HG02678 (cell line): ENCODE data around the gene HOXC9.

Experiments used
- ATAC-seq: cut with Tn5 transposase; IDR thresholded peaks from one replicate; pipeline ENCODE4 v1.9.1; 2021; ENCODE audit warnings: mild to moderate bottlenecking, moderate library complexity; ENCODE audit not compliant: unreplicated experiment

The HOXC9 gene

DNA sequence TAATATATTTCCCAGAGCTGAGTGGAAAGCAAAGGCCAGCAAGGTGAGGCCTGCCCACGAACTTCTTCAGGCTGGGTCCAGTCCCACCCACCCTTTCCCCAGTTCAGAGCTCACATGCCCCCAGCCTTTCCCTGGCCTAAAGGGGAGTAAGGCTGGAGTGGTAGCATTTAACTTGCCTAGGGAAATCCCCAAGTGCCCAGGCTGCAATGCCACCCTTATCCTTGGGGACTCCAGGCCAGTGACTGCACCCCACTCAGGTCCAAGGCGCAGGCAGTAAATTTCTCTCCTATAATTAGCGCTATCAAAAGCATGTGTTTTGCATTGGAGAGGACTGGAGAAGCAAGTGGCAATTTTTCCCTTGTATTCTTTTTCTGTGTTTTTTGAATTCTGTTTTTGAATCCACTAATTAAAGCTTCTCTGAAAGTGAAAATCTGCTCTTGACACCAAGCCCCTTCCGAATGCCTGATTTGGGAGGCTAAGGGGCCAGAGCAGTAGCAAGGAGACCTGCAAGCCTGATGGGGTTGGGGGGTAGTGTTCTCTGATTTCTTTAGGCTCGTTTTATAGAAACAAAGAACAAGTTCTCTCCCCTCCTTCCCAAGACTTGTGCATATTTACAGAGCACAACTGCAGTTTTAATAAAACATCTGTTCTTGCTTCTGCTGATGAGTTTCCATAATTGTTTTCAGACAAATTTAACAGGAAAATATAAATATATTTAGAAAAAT, 24.8 kb downstream of the HOXC9 start:
- ATAC-seq: no peak

DNA sequence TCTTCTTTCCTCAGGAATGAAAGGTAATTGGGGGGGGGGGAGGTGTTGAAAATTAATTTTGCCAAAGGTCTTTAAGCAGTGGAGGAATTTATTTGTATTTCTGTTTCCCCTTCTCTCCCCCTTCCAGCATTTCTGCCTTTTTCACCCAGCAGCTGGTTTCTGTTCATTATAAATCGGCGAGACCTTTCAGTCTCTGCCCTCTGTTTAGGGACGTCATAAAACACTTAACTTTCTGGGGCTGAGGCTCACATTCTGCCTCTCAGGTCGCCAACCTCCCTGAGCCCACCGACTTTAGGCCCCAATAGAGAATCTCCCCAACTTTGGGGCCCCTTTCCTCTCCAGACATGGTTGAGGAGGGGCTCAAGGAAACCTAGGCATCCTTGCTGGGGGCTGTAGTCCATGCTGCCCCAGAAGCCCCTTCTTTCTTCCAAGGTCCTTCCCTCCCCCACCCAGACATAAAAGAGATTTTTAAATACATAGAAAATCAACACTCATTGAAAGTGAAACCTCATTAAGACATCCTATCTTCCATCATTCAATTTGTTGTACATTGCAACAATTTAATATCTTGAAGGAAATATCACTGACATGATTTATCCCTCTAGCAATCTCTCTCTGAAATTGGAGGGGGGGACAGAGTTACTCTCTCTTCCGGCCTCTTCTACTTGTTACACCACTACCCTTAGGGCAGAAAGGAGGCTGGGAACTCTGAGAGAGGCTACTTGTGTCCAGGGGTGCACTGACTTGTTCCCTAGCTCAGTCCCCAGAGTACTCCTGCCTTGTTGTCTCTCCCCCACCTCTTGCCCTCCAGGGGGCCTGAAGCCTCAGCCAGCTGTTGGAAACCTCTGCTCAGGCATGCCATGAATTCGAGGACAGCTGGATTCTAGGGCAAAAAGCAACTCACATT, 25.8 kb downstream of the HOXC9 start:
- no peak for ATAC-seq

GRCh38 chr12:54026640-54027441, 26.9 kb downstream of the HOXC9 start:
- ATAC-seq: no peak

- no peak for ATAC-seq
Observed at GRCh38 chr12:54027442-54027786, 27.5 kb downstream of the HOXC9 start.

- ATAC-seq: no peak
Observed at GRCh38 chr12:54028314-54029201, 28.6 kb downstream of the HOXC9 start, which contains the start of gene HOXC6. Gene HOXC6, plus strand, starts transcription at chr12:54028440. Its CDS starts 82 bp downstream, at chr12:54028522.

DNA sequence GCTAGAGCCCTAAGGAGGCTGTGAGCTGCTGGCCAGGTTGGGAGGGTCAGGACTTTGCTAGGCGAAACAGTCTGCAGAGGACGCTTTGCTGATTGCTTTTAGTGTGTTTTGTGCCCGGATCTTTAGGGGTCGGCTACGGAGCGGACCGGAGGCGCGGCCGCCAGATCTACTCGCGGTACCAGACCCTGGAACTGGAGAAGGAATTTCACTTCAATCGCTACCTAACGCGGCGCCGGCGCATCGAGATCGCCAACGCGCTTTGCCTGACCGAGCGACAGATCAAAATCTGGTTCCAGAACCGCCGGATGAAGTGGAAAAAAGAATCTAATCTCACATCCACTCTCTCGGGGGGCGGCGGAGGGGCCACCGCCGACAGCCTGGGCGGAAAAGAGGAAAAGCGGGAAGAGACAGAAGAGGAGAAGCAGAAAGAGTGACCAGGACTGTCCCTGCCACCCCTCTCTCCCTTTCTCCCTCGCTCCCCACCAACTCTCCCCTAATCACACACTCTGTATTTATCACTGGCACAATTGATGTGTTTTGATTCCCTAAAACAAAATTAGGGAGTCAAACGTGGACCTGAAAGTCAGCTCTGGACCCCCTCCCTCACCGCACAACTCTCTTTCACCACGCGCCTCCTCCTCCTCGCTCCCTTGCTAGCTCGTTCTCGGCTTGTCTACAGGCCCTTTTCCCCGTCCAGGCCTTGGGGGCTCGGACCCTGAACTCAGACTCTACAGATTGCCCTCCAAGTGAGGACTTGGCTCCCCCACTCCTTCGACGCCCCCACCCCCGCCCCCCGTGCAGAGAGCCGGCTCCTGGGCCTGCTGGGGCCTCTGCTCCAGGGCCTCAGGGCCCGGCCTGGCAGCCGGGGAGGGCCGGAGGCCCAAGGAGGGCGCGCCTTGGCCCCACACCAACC, 29.8 kb downstream of the HOXC9 start:
- no peak for ATAC-seq

GRCh38 chr12:54030442-54030801, 30.5 kb downstream of the HOXC9 start:
- ATAC-seq: no peak

GRCh38 chr12:54030889-54031471, 31.0 kb downstream of the HOXC9 start:
- no peak for ATAC-seq

GRCh38 chr12:54031480-54031879, 31.5 kb downstream of the HOXC9 start:
- no peak for ATAC-seq

DNA sequence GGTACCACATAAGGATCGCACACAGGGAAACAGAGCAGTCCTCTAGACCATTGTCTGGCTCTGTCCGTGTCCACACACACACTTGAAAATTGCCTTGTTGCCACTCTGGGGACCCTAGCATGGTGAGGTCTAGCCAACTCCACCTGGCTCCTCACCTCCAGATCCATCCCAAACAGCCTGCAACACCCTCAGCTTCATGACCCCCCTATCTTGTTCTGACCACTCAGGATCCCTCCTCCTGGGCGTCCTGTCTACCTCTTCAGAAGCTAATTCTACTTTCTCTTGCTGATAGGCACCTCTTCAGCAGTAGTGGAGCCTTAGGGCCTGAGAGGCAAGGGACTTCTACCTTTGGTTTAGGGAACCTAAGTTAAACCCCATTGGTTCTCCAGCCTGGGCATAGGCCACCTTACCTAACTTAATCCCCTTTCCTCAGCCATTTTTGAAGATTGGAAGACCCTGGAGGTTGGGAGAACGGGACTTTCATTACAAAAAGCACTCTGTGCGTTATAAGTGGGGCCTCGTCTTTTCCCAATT, 32.2 kb downstream of the HOXC9 start:
- ATAC-seq: no peak

GRCh38 chr12:54032627-54033100, 32.7 kb downstream of the HOXC9 start, which contains the start of gene HOXC5:
Gene HOXC5, plus strand, starts transcription at chr12:54033050. Its CDS starts 73 bp downstream, at chr12:54033123.
- ATAC-seq: no peak

DNA sequence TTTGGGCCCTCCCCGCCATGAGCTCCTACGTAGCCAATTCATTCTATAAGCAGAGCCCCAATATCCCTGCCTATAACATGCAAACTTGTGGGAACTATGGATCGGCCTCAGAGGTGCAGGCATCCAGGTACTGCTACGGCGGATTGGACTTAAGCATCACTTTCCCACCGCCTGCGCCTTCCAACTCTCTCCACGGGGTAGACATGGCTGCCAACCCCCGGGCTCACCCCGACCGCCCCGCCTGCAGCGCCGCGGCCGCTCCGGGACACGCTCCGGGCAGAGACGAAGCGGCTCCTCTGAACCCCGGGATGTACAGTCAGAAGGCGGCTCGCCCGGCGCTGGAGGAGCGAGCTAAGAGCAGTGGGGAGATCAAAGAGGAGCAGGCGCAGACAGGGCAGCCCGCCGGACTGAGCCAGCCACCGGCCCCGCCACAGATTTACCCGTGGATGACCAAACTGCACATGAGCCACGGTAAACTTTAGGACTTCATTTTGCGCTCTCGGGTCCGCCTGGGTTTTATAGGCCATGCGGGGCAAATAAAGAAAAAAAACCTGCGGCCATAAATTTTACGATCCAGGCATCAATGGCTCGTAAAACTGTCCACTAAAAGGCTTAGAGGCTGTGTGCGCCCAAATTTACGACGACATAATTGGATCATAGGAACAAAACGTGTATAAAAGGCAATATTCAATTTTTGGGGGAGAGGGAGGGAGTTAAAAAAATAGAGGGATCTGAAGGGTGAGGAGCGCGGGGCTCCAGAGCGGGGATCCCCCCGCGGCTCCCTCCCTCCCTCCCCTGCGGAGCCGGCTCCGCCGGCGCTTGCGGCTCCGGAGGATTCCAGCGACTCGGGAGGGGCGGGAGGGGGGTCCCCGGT, 33.4 kb downstream of the HOXC9 start:
- ATAC-seq: no peak

DNA sequence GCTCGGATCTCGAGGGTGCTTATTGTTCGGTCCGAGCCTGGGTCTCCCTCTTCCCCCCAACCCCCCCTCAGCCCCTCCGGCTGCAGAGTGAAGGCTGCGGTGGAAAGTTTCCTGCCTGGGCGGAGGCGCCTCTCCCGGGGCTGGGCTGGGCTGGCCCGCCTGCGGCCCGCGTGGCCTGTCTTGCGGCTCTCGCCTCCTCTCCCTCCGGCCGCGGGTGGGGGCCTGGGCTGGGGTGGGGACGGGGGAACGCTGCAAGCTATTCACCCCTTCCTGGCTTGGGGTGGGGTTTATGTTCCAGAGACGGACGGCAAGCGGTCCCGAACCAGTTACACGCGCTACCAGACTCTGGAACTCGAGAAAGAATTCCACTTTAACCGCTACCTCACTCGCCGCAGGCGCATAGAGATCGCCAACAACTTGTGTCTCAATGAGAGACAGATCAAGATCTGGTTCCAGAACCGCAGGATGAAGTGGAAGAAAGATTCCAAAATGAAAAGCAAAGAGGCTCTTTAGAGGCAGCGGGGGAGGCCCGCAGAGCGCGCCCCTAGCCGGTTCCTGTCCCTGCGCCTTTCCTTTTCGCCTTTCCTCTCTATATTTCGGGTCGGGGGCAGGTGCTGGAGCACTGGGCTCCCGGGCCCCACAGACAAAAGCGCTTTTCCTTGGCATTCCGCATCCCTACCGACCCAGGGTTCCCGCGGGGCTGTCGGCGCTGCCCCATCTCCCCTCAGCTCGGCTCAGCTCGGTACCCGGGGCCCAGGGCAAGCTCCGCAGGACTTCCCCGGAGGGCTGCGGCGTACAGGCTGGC, 34.2 kb downstream of the HOXC9 start:
- no peak for ATAC-seq

DNA sequence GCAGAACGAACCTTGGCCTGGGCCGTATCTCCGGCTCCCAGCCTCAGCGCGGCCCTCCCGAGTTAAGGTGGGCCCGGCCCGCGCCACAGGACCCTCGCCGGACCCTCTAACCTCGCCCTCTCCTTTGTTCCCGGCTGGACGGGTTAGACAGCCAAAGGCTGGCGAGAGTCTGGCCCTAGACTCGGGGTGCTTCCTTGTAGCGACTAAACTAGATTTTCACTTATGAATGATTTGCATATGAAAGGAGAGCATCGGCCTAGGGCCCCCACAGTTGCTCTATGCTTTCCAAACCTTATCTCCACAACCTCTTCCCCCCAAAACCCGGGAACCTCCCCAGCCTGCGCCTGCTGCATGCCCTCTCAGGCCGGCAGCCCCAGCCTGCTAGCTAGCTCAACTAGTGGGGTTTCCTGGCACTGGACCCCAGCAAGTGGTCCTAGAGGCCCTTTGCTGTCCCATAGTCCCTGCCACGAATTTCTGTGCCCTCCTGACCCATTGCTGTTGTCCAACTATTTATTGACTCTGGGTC, 34.9 kb downstream of the HOXC9 start:
- ATAC-seq: no peak

- no peak for ATAC-seq
Observed at GRCh38 chr12:54035568-54036264, 35.8 kb downstream of the HOXC9 start.
